Cortex of kidney (tissue), 1 donor: ENCODE data around the gene TNFSF8.

Experiments
- DNase-seq: peaks from one replicate; lab custom pipeline; 2025; lab: John Stamatoyannopoulos, UW

Gene TNFSF8

GRCh38 chr9:114867327-114867726 lies 63.1 kb downstream of the TNFSF8 start:
- DNase-seq: no peak

DNA sequence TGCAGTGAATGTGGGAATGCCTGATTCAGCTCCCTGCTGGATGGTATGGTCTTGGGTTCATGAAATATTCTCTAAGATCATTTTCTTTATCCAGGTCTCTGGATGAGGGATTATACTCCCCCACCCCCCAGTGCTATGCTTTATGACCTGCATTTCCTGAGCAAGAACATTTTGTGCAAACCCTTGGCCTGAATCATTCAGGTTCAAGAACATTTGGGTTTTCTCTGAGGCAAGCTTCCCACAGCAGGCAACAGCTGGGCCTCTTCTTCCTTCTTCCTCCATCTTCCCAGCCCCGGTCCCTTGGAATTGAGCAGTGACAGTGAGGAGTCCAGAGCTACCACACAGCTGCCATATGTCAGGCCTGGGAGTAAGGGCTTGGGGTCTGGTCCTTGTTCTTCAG lies 65.9 kb downstream of the TNFSF8 start:
- no peak for DNase-seq

DNA sequence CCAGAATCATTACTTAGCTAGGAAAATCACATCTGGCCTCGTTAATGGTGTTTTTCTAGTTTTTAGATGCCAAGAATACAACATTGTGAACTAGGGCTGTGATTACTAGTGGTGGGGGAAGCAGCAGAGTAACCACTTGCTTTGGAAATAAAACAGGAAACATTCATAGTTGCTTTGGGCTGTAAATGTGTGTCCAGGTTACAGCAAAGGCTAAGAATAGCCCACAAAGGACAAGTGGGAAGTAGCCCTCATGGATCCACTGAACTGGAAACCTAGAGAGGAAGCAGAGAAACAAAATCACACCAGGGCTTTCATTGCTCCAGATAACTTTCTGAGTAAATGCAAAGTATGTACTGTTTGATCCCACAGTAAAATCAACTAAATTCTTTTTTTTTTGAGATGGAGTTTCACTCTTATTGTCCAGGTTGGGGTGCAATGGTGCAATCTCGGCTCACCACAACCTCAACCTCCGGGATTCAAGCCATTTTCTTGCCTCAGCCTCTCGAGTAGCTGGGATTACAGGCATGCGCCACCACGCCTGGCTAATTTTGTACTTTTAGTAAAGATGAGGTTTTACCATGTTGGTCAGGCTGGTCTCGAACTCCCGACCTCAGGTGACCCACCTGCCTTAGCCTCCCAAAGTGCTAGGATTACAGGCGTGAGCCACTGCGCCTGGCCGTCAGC lies 68.3 kb downstream of the TNFSF8 start:
- DNase-seq: no peak

GRCh38 chr9:114861273-114861672 lies 69.1 kb downstream of the TNFSF8 start:
- no peak for DNase-seq

DNA sequence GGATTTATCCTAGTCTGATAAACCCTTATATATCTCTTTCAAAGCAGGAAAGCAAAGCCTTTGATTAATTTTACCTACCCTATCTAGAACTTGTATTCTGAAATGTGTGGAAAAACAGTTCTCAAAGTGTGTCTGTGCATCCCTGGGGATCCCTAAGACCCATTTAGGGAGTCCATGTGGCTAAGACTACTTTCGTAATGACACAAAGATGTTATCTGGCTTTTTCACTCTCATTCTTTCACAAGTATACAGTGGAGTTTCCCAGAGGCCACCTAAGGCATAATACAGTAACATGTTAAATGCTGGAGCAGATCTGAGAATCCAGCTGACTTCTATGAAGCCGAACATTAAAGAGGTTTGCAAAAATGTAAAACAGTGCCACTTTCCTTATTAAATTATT lies 70.2 kb downstream of the TNFSF8 start:
- no peak for DNase-seq

- no peak for DNase-seq
Measured at GRCh38 chr9:114856942-114857315, 73.5 kb downstream of the TNFSF8 start.

DNA sequence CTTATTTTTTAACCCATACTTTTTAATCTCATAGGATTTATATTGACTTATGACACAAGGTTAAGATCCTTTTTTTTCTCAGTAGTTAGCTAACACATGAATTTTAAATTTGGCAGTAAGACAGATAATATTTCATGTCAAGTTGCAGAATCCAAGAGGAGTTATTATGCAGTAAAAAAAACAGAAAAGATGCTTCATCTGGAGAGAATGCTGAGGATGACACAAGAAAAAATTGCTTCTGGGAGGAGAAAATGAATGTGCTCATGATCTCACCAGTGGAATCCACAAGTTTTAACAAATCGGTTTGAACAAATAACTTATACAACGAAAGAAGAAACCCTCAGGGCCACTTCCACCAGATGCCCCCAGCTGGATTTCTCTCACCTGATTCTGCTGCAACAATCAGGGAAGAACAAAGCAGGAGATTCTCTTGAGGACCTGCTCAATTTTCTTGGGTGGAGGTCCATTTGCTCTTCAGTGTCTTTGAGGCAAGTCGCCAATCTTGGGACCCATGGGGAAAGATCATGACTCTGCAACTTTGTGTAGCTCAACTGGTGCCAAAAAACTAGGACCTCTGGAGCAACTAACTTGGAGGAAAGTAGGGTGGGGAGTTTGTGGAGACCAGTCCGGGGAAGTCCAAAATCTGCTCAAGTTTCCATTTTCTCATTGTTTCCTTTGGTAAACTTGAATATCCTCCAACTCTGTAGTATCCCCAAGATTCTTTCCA lies 74.0 kb downstream of the TNFSF8 start:
- no peak for DNase-seq

DNA sequence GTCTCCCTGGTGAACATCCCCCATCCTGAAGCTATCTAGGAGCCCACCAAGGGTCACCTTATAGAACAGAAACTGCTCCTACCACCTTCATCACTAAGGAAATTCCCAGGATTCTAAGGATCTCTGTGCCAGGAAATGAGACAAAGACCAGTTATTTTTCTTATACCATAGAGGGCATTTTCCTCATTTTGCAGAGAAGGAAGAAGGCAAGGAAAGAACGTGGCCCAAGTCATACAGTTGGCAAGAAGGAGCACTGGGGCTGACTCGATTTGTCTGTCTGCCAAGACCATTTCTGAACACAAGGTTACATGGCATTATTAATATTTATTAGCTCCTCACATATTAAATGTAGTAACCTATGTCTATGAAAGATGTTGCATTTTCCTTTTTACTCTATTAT lies 74.9 kb downstream of the TNFSF8 start:
- DNase-seq: no peak

DNA sequence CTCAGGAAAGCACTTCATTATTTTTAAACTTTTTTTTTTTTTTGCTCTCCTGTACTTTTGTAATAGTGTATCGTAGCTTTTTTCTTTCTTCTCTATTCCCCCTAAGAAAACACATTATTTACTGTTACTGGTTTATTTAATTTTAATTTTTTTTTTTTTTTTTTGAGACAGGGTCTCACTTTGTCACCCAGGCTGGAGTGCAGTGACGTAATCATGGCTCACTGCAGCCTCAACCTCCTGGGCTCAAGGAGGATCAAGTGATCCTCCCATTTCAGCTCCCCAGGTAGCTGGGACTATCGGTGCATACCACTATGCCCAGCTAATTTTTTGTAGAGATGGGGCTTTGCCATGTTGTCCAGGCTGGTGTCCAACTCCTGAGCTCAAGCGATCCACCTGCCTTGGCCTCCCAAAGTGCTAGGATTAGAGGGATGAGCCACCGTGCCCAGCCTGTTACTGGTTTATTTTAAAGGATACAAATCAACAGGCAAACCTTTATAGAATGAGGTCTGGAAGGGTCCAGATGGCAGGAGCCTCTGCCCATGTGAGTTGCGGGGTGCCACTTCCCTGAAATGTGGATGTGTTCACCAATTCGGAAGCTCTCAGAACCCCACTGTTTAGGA lies 75.5 kb downstream of the TNFSF8 start:
- no peak for DNase-seq

GRCh38 chr9:114853071-114853855 lies 77.1 kb downstream of the TNFSF8 start:
- no peak for DNase-seq

GRCh38 chr9:114852050-114852594 lies 78.3 kb downstream of the TNFSF8 start:
- no peak for DNase-seq

DNA sequence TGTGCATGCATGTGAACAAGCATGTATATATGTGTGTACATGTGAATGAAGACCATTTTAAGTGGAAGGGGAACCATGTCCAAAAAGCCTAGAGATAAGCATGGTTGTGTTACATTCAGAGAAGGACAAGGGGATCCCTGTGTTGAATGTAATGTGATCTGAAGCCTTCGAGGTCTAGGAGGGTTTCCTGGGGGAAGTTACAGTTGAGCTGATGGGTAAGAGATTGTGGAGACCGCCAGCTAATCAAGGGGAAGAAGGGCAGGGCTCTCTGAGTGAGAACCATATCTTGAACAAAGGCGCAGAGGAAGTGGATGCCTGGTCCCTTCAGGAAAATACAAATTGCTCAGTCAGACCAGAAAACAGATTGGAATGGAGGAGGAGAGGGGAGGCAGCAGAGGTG lies 79.1 kb downstream of the TNFSF8 start:
- no peak for DNase-seq
